ENCODE results near the gene PTPRG. TPM values are rescaled to one million over a fixed set of nuclear protein-coding genes. Genes with fewer than 3 reads are reported as not detected.
A peak's percentile ranks its signal among the peaks of the same experiment; 100 is the strongest.

Gene PTPRG
- total RNA-seq, 1 donor from 2014 or later: 80.7 TPM

DNA sequence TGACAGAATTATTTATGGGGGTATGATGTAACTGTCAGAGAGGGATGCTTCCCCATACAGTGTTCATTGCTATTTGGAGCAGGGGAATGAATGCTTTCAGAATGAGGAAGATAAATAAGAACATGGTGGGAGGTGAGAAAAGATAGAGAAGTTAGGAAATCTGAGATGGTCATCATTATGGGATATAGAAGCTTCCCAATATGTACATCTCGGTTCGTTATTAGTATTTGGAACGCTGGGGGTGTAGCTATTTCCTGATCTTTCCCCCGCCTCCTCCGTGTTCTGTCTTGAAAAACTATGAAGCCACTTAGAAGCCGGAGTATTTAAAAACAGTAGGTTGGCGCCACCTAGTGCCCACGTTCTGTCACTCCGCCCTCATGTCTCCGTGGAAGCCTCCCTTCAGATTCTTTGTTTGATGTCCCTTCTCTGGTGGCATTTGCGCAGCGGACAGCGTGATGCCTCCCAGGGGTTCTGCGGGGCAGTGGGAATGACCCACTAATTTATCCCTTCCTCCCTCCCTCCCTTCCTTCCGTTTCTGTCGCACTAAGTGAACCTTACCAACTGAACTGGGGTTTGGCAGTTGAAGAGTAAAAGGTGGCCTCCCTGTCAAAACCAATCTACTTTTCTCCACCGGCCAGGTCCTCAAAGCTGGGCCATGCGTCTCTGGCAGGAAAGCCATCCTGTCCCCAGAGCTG, 627.5 kb downstream of the PTPRG start:
- no peak overlapping the region for H3K4me3 Mint-ChIP-seq (ENCODE audit: unreplicated experiment)
- peaks cover 5% of the 10 kb centered on the region for H3K4me1 Mint-ChIP-seq (ENCODE audit: unreplicated experiment)
- H3K27me3 Mint-ChIP-seq (ENCODE audit: unreplicated experiment): peaks cover 9% of the 10 kb centered on the region
- H3K27ac Mint-ChIP-seq (ENCODE audit: unreplicated experiment): no peak overlapping the region
- peak; percentile 74 for DNase-seq (ENCODE audit: low spot score)
- peaks cover 15% of the 10 kb centered on the region for H3K36me3 Mint-ChIP-seq (ENCODE audit: low read depth, unreplicated experiment)
- H3K9me3 Mint-ChIP-seq (ENCODE audit: unreplicated experiment): no peaks in the 10 kb centered on the region
- TF ChIP-seq, protein P1, sequence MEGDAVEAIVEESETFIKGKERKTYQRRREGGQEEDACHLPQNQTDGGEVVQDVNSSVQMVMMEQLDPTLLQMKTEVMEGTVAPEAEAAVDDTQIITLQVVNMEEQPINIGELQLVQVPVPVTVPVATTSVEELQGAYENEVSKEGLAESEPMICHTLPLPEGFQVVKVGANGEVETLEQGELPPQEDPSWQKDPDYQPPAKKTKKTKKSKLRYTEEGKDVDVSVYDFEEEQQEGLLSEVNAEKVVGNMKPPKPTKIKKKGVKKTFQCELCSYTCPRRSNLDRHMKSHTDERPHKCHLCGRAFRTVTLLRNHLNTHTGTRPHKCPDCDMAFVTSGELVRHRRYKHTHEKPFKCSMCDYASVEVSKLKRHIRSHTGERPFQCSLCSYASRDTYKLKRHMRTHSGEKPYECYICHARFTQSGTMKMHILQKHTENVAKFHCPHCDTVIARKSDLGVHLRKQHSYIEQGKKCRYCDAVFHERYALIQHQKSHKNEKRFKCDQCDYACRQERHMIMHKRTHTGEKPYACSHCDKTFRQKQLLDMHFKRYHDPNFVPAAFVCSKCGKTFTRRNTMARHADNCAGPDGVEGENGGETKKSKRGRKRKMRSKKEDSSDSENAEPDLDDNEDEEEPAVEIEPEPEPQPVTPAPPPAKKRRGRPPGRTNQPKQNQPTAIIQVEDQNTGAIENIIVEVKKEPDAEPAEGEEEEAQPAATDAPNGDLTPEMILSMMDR (IDR thresholded peaks at IDR 0.05; ENCODE audit: unreplicated experiment): peak; percentile 92

DNA sequence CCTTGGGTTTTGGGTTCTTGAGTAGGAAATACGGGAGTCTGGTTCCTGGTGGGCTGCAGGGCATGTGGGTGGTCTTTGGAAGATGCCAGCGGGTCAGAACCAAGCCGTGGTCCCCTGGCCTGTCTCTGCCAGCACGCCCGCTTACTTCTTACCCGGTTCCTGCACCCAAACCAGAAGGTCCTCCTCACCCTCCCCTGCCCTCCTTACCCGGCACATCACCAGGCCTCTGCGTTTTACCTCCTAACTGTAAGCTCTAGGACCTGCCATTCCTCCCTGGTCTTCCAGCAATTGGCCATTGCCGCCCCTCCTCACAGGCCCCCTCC, 628.0 kb downstream of the PTPRG start:
- Mint-ChIP-seq H3K27me3 (ENCODE audit: unreplicated experiment) (peaks cover 9% of the 10 kb centered on the region), H3K9me3 (ENCODE audit: unreplicated experiment) (no peaks in the 10 kb centered on the region), H3K4me1 (ENCODE audit: unreplicated experiment) (peaks cover 5% of the 10 kb centered on the region), H3K27ac (ENCODE audit: unreplicated experiment) (no peak overlapping the region), H3K36me3 (ENCODE audit: low read depth, unreplicated experiment) (peaks cover 15% of the 10 kb centered on the region), H3K4me3 (ENCODE audit: unreplicated experiment) (no peak overlapping the region)
- TF ChIP-seq, protein P1 (IDR thresholded peaks at IDR 0.05; ENCODE audit: unreplicated experiment): no peak
- no peak for DNase-seq (ENCODE audit: low spot score)

DNA sequence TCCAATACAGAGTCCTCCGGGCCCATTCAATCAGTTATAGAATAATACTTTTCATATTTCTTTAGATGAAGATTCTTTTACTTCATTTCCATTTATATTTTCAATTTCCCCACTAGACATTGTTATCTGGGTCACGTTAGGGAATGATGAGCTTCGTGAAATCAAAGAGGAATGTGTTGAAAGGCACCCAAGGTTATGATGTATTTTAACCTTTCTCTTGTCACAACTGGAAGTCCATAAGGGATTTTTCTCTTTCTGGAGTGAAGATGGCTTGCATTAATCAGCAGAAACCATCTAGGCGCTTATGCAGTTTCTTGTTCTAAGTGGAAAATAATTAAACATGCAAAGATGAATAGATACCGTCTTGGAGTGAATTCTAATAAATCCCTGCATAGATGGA, 631.5 kb downstream of the PTPRG start:
- DNase-seq (ENCODE audit: low spot score): no peak
- Mint-ChIP-seq H3K4me3 (ENCODE audit: unreplicated experiment) (no peak overlapping the region), H3K9me3 (ENCODE audit: unreplicated experiment) (no peaks in the 10 kb centered on the region), H3K36me3 (ENCODE audit: low read depth, unreplicated experiment) (peaks cover 15% of the 10 kb centered on the region), H3K27me3 (ENCODE audit: unreplicated experiment) (peaks cover 7% of the 10 kb centered on the region), H3K27ac (ENCODE audit: unreplicated experiment) (no peak overlapping the region), H3K4me1 (ENCODE audit: unreplicated experiment) (no peaks in the 10 kb centered on the region)
- TF ChIP-seq, protein P1 (IDR thresholded peaks at IDR 0.05; ENCODE audit: unreplicated experiment): no peak

DNA sequence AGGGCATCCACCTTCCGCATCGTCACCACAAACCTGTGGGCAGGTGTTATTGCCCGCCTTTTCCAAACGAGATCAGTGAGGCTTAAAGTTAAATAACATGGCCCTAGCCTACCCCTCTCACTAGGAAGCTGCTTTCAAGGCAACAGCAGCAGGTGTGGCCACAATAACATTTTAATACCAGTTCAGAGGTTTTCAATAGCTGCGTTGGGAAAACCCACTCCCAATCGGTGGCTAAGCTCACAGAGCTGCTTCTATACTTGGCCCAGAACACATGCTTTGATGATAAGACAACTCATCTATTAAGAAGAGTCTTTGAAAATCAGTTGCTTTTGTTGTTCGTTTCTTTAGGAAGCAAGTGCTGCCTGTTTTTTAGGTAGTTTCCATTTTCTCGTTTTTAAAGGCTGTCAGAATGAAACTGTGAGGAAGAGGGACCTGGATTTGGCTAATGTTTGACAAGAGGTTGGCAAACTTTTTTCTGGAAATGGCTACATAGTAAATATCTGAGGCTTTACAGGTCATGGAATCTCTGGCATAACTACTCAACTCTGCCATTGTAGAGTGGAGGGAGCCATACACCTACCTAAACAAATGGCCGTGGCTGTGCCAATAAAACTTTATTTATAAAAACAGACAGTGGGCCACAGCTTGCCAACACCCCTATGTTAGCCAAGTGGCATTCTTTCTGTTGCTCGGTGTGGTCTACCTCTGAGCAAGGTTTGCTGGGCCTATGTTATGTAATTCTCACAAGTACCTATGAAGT, 632.4 kb downstream of the PTPRG start:
- DNase-seq (ENCODE audit: low spot score): no peak
- TF ChIP-seq, protein P1 (IDR thresholded peaks at IDR 0.05; ENCODE audit: unreplicated experiment): no peak
- Mint-ChIP-seq H3K9me3 (ENCODE audit: unreplicated experiment) (no peaks in the 10 kb centered on the region), H3K4me3 (ENCODE audit: unreplicated experiment) (no peak overlapping the region), H3K27me3 (ENCODE audit: unreplicated experiment) (peaks cover 5% of the 10 kb centered on the region), H3K27ac (ENCODE audit: unreplicated experiment) (no peak overlapping the region), H3K4me1 (ENCODE audit: unreplicated experiment) (no peaks in the 10 kb centered on the region), H3K36me3 (ENCODE audit: low read depth, unreplicated experiment) (peaks cover 15% of the 10 kb centered on the region)

Data from endothelial cell (in vitro differentiated cells).